ENCODE data around the gene C10orf90. TPM values are rescaled to one million over a fixed set of nuclear protein-coding genes. Genes with fewer than 3 reads are reported as not detected.

The C10orf90 gene
- polyA plus RNA-seq, 3 donors: not detected

GRCh38 chr10:126637501-126637900 lies 33.0 kb downstream of the C10orf90 start:
- Histone ChIP-seq H2AFZ (ENCODE audit: insufficient read depth, low read depth, low read length, poor library complexity, severe bottlenecking) (no peak overlapping the region), H3K79me2 (ENCODE audit: insufficient read depth, low read length) (no peaks in the 10 kb centered on the region), H3K9me3 (replicated peaks in 1 of 2; ENCODE audit: control insufficient read depth in 1 of 2, insufficient read depth in 1 of 2, low read length in 2 of 2) (peaks cover 0 to 5% of the 10 kb centered on the region in 2 donors), H4K20me1 (ENCODE audit: insufficient read depth, low read length) (no peaks in the 10 kb centered on the region), H3K4me2 (replicated peaks; ENCODE audit: extremely low read depth, low read length, poor library complexity, severe bottlenecking) (no peak overlapping the region), H3K36me3 (replicated peaks in 1 of 2; ENCODE audit: control insufficient read depth in 1 of 2, insufficient read depth in 2 of 2, low read length in 2 of 2) (no peaks in the 10 kb centered on the region), H3K4me3 (replicated peaks in 1 of 3; ENCODE audit: low read depth in 2 of 3, low read length in 3 of 3) (no peak overlapping the region), H3K27me3 (ENCODE audit: control insufficient read depth in 2 of 2, insufficient read depth in 2 of 2, low read length in 2 of 2) (no peaks in the 10 kb centered on the region), H3K27ac (ENCODE audit: low read depth in 1 of 2, low read length in 2 of 2) (no peak overlapping the region), H3K4me1 (ENCODE audit: control insufficient read depth in 1 of 2, insufficient read depth in 2 of 2, low read length in 2 of 2) (no peaks in the 10 kb centered on the region), H3K9ac (ENCODE audit: insufficient read depth, low read length, poor library complexity, severe bottlenecking) (no peak overlapping the region)
- TF ChIP-seq, protein P1, sequence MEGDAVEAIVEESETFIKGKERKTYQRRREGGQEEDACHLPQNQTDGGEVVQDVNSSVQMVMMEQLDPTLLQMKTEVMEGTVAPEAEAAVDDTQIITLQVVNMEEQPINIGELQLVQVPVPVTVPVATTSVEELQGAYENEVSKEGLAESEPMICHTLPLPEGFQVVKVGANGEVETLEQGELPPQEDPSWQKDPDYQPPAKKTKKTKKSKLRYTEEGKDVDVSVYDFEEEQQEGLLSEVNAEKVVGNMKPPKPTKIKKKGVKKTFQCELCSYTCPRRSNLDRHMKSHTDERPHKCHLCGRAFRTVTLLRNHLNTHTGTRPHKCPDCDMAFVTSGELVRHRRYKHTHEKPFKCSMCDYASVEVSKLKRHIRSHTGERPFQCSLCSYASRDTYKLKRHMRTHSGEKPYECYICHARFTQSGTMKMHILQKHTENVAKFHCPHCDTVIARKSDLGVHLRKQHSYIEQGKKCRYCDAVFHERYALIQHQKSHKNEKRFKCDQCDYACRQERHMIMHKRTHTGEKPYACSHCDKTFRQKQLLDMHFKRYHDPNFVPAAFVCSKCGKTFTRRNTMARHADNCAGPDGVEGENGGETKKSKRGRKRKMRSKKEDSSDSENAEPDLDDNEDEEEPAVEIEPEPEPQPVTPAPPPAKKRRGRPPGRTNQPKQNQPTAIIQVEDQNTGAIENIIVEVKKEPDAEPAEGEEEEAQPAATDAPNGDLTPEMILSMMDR (IDR thresholded peaks at IDR 0.05): no peak
- Mint-ChIP-seq H3K9me3 (peaks cover under 1 to 11% (median 4%) of the 10 kb centered on the region in 7 donors), H3K36me3 (no peaks in the 10 kb centered on the region), H3K4me1 (no peaks in the 10 kb centered on the region), H3K27me3 (ENCODE audit: low read depth in 3 of 3) (peaks cover 2 to 5% (median 2%) of the 10 kb centered on the region in 3 donors), H3K27ac (no peak overlapping the region), H3K4me3 (no peak overlapping the region)
- intact Hi-C loops (cut with micrococcal nuclease): no loop called here
- WGBS (ENCODE audit: insufficient coverage): 90% methylated on average over 4 of the region's 5 CpGs
- DNase-seq: no peak

GRCh38 chr10:126634911-126635310 lies 35.6 kb downstream of the C10orf90 start:
- intact Hi-C loops (cut with micrococcal nuclease): no loop called here
- Histone ChIP-seq H2AFZ (ENCODE audit: insufficient read depth, low read depth, low read length, poor library complexity, severe bottlenecking) (no peak overlapping the region), H3K27ac (ENCODE audit: low read depth in 1 of 2, low read length in 2 of 2) (no peak overlapping the region), H3K79me2 (ENCODE audit: insufficient read depth, low read length) (no peaks in the 10 kb centered on the region), H3K4me2 (replicated peaks; ENCODE audit: extremely low read depth, low read length, poor library complexity, severe bottlenecking) (no peak overlapping the region), H3K27me3 (ENCODE audit: control insufficient read depth in 2 of 2, insufficient read depth in 2 of 2, low read length in 2 of 2) (no peaks in the 10 kb centered on the region), H3K4me3 (replicated peaks in 1 of 3; ENCODE audit: low read depth in 2 of 3, low read length in 3 of 3) (no peak overlapping the region), H4K20me1 (ENCODE audit: insufficient read depth, low read length) (no peaks in the 10 kb centered on the region), H3K4me1 (ENCODE audit: control insufficient read depth in 1 of 2, insufficient read depth in 2 of 2, low read length in 2 of 2) (no peaks in the 10 kb centered on the region), H3K9ac (ENCODE audit: insufficient read depth, low read length, poor library complexity, severe bottlenecking) (no peak overlapping the region), H3K36me3 (replicated peaks in 1 of 2; ENCODE audit: control insufficient read depth in 1 of 2, insufficient read depth in 2 of 2, low read length in 2 of 2) (no peaks in the 10 kb centered on the region), H3K9me3 (replicated peaks in 1 of 2; ENCODE audit: control insufficient read depth in 1 of 2, insufficient read depth in 1 of 2, low read length in 2 of 2) (peaks cover 0 to 2% of the 10 kb centered on the region in 2 donors)
- TF ChIP-seq, protein P1 (IDR thresholded peaks at IDR 0.05): no peak
- H3K9me3 Mint-ChIP-seq: peaks cover 0 to 10% (median 2%) of the 10 kb centered on the region in 7 donors
- no peak overlapping the region for H3K27ac Mint-ChIP-seq
- WGBS (ENCODE audit: insufficient coverage): 80% methylated on average over 1 of the region's 5 CpGs
- H3K36me3 Mint-ChIP-seq: no peaks in the 10 kb centered on the region
- no peaks in the 10 kb centered on the region for H3K4me1 Mint-ChIP-seq
- no peak overlapping the region for H3K4me3 Mint-ChIP-seq
- no peak for DNase-seq
- peaks cover 2 to 8% (median 2%) of the 10 kb centered on the region in 3 donors for H3K27me3 Mint-ChIP-seq (ENCODE audit: low read depth in 3 of 3)
